B cell (primary cell): ENCODE data around the gene NOL3. TPM values are rescaled to one million over a fixed set of nuclear protein-coding genes. Genes with fewer than 3 reads are reported as not detected.

ENCODE experiments used
- ATAC-seq: fragments of 200-7000 bp; cut with Tn5 transposase; one replicate; pipeline ENCODE4 v1.10.0; 2021; ENCODE audit warnings: low read depth, mild to moderate bottlenecking, moderate number of reproducible peaks, moderate library complexity
- CTCF ChIA-PET: fragments of 350-600 bp; sonication (Branson Sonifier 250); formaldehyde crosslinking; loops from one replicate; lab custom pipeline; 2021; ENCODE audit warnings: antibody characterized with exemption, inconsistent platforms; lab: Charles Lee
- POLR2A ChIA-PET: fragments of 350-600 bp; sonication (Branson Sonifier 250); formaldehyde crosslinking; loops from one replicate; lab custom pipeline; 2021; ENCODE audit warnings: antibody characterized with exemption; lab: Charles Lee
- DNase-seq: peaks from one replicate; pipeline ENCODE4 v3.0.0; 2013
- H2AFZ ChIP-seq: 2 replicates; pipeline ENCODE4 v1.6.1; 2012; ENCODE audit warnings: mild to moderate bottlenecking, low read depth, low read length; ENCODE audit not compliant: insufficient read depth, poor library complexity, severe bottlenecking
- H3K27ac ChIP-seq, 2 donors: 1 replicate in 1 of 2; 2 replicates in 1 of 2; pipeline ENCODE4 v1.5.1; 2012 to 2013; ENCODE audit warnings: low read length in 2 of 2, mild to moderate bottlenecking in 2 of 2, moderate library complexity in 1 of 2
- H3K27me3 ChIP-seq, 4 experiments: fragments of 200-600 bp in 1 of 4; sonication (generic) in 1 of 4; replicated peaks in 1 of 4; 1 replicate in 2 of 4; 2 replicates in 2 of 4; pipeline versions ENCODE4 v1.6.1 to v1.7.0; 2013 to 2016; ENCODE audit warnings: low read length in 3 of 4, mild to moderate bottlenecking in 2 of 4, mixed read lengths in 1 of 4, moderate library complexity in 1 of 4; ENCODE audit not compliant: insufficient read depth in 4 of 4, control insufficient read depth in 3 of 4; ENCODE audit errors: control extremely low read depth in 1 of 4
- H3K36me3 ChIP-seq, 2 experiments: replicated peaks in 1 of 2; 1 replicate in 1 of 2; 2 replicates in 1 of 2; pipeline versions ENCODE4 v1.6.1 to v1.7.1; 2013; ENCODE audit warnings: low read length in 1 of 2; ENCODE audit not compliant: insufficient read depth in 2 of 2, control insufficient read depth in 1 of 2; ENCODE audit errors: control extremely low read depth in 1 of 2, extremely low read depth in 1 of 2
- H3K4me1 ChIP-seq, 2 donors: fragments of 200-600 bp in 1 of 2; sonication (generic) in 1 of 2; 1 replicate in 1 of 2; 2 replicates in 1 of 2; pipeline versions ENCODE4 v1.5.1 to v1.6.1; 2013 to 2017; ENCODE audit warnings: low read length in 2 of 2; ENCODE audit not compliant: control insufficient read depth in 2 of 2, insufficient read depth in 2 of 2
- H3K4me2 ChIP-seq: replicated peaks from 2 replicates; pipeline ENCODE3; 2012; ENCODE audit warnings: mild to moderate bottlenecking, low read depth, low read length; ENCODE audit not compliant: poor library complexity, severe bottlenecking
- H3K4me3 ChIP-seq, 5 experiments: fragments of 200-600 bp in 1 of 5; sonication (generic) in 1 of 5; 1 replicate in 3 of 5; 2 replicates in 2 of 5; pipeline versions ENCODE4 v1.5.1 to v1.7.0; 2011 to 2016; ENCODE audit warnings: low read length in 4 of 5, mild to moderate bottlenecking in 4 of 5, low read depth in 2 of 5, control low read depth in 1 of 5, moderate library complexity in 1 of 5; ENCODE audit not compliant: insufficient read depth in 1 of 5; ENCODE audit errors: control extremely low read depth in 1 of 5, extremely low read depth in 1 of 5
- H3K79me2 ChIP-seq: fragments of 200-600 bp; sonication (generic); one replicate; pipeline ENCODE4 v1.6.0; 2016; ENCODE audit warnings: low read length; ENCODE audit not compliant: control insufficient read depth, insufficient read depth
- H3K9ac ChIP-seq: fragments of 200-600 bp; sonication (generic); 2 replicates; pipeline ENCODE4 v1.6.1; 2017; ENCODE audit warnings: mild to moderate bottlenecking, low read length, moderate library complexity
- H3K9me3 ChIP-seq, 3 donors: one replicate each; pipeline versions ENCODE4 v1.6.1 to v1.7.1; 2013; ENCODE audit warnings: low read length in 2 of 3; ENCODE audit not compliant: control insufficient read depth in 2 of 3, insufficient read depth in 1 of 3; ENCODE audit errors: control extremely low read depth in 1 of 3
- H4K20me1 ChIP-seq: 2 replicates; pipeline ENCODE4 v1.6.0; 2012; ENCODE audit warnings: mild to moderate bottlenecking, low read length; ENCODE audit not compliant: insufficient read depth, control insufficient read depth, poor library complexity, severe bottlenecking
- H3K27ac Mint-ChIP-seq: one replicate; pipeline ENCODE4 v1.8.0; 2021; ENCODE audit warnings: mixed read lengths
- H3K27me3 Mint-ChIP-seq: one replicate; pipeline ENCODE4 v1.8.0; 2021; ENCODE audit warnings: mixed read lengths
- H3K4me1 Mint-ChIP-seq: one replicate; pipeline ENCODE4 v1.8.0; 2021; ENCODE audit warnings: mixed read lengths
- H3K4me3 Mint-ChIP-seq: one replicate; pipeline ENCODE4 v1.8.0; 2021; ENCODE audit warnings: mixed read lengths
- H3K9me3 Mint-ChIP-seq: one replicate; pipeline ENCODE4 v1.8.0; 2022; ENCODE audit warnings: mixed read lengths; ENCODE audit not compliant: insufficient read depth
- EZH2 ChIP-seq: IDR thresholded peaks from 2 replicates; pipeline ENCODE4 v1.6.1; 2012; ENCODE audit warnings: borderline replicate concordance, low read depth, mild to moderate bottlenecking, moderate library complexity, low read length; ENCODE audit not compliant: insufficient read depth, poor library complexity, severe bottlenecking
- WGBS: methylation state at CpG from one replicate; pipeline ENCODE4 v1.1.5; 2013; ENCODE audit warnings: missing lambda C conversion rate; ENCODE audit not compliant: insufficient coverage; 5-methylcytosine and 5-hydroxymethylcytosine counted together
- intact Hi-C: fragments of 100-400 bp; cut with micrococcal nuclease; formaldehyde crosslinking; loops from one replicate; pipeline ENCODE4 v1.10.0; 2022
- polyA plus RNA-seq: library from polyadenylated mRNA; depleted of rRNA; stranded (reverse); fragments of >200 nt; gene quantifications from 2 replicates; pipeline ENCODE4 v1.2.3, GENCODE V29; 2012
- total RNA-seq, 2 donors: library from RNA; stranded (reverse); fragments of 120-200 nt in 1 of 2; gene quantifications; 1 replicate in 1 of 2; 2 replicates in 1 of 2; pipeline versions ENCODE4 v1.2.3 to v1.2.4, GENCODE V29; 2013 to 2022
- TF ChIP-seq, protein P1 (sequence below): fragments of 200-600 bp; IDR thresholded peaks from one replicate; pipeline ENCODE4 v1.8.0; 2022; ENCODE audit warnings: antibody characterized with exemption, mild to moderate bottlenecking

The NOL3 gene
- total and polyA plus RNA-seq, 2 donors (not counting 1 experiment from before 2014, with no cell fraction given), result 0.60 to 0.96 TPM

DNA sequence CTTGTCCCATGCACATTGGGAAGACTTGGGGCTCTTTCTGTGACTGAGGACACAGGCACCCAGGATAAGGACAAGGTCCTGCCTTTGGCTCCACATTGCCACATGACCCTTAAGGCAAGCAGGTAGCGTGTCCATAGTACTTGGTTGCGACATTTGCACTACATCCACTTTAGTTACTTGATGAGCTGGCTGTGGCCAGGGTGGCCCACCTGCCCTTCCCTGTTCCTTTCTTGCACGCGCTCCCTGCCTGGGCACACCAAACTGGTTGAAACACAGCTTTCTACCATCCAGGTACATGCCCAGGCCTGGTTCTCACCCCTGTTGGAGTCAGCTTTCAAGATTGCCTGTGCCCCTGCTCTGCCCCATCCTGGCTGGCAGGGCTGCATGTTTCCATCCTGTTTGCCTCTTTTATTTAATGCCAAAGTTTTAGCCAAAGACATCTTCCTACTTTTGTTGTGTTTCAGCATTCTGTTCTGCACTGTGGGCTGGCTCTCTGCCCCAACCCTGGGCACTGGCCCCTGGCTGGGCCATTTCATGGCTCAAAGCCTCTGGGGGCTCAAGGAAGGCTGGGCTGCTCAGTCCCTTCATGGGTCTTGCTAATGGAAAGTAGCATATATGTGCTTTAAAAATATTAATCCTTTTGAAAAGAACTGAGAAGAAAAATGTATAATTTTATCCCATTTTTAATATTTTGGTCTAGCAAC lies 22.7 kb upstream of the NOL3 start:
- Histone ChIP-seq H4K20me1 (no peaks in the 10 kb centered on the region), H3K4me3 (no peak overlapping the region), H3K4me1 (peaks cover 10 to 14% of the 10 kb centered on the region in 2 donors), H3K27me3 (peaks cover 0 to 28% (median 10%) of the 10 kb centered on the region in 4 experiments), H2AFZ (no peak overlapping the region), H3K79me2 (no peaks in the 10 kb centered on the region), H3K27ac (no peak overlapping the region), H3K4me2 (no peak overlapping the region), H3K36me3 (peaks cover 0 to 50% of the 10 kb centered on the region in 2 experiments), H3K9me3 (peaks cover 0 to 19% (median 0%) of the 10 kb centered on the region in 3 donors), H3K9ac (no peak overlapping the region)
- H3K27ac Mint-ChIP-seq, result no peak overlapping the region
- H3K4me3 Mint-ChIP-seq, result no peak overlapping the region
- TF ChIP-seq, protein P1, sequence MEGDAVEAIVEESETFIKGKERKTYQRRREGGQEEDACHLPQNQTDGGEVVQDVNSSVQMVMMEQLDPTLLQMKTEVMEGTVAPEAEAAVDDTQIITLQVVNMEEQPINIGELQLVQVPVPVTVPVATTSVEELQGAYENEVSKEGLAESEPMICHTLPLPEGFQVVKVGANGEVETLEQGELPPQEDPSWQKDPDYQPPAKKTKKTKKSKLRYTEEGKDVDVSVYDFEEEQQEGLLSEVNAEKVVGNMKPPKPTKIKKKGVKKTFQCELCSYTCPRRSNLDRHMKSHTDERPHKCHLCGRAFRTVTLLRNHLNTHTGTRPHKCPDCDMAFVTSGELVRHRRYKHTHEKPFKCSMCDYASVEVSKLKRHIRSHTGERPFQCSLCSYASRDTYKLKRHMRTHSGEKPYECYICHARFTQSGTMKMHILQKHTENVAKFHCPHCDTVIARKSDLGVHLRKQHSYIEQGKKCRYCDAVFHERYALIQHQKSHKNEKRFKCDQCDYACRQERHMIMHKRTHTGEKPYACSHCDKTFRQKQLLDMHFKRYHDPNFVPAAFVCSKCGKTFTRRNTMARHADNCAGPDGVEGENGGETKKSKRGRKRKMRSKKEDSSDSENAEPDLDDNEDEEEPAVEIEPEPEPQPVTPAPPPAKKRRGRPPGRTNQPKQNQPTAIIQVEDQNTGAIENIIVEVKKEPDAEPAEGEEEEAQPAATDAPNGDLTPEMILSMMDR, result no peak
- no peak for TF ChIP-seq EZH2
- H3K4me1 Mint-ChIP-seq, result peaks cover 12% of the 10 kb centered on the region
- intact Hi-C loops, result no loop called here
- CTCF ChIA-PET, result interaction anchor here (0.6 kb wide), 1 partner anchor 28 kb away, joined by 3 read pairs; no protein-coding TSS in a partner anchor
- ATAC-seq, result no peak
- 98% methylated on average over 4 of the region's 4 CpGs for WGBS
- POLR2A ChIA-PET, result no interaction called here
- H3K27me3 Mint-ChIP-seq, result peaks cover 20% of the 10 kb centered on the region
- no peaks in the 10 kb centered on the region for H3K9me3 Mint-ChIP-seq
- DNase-seq, result no peak

DNA sequence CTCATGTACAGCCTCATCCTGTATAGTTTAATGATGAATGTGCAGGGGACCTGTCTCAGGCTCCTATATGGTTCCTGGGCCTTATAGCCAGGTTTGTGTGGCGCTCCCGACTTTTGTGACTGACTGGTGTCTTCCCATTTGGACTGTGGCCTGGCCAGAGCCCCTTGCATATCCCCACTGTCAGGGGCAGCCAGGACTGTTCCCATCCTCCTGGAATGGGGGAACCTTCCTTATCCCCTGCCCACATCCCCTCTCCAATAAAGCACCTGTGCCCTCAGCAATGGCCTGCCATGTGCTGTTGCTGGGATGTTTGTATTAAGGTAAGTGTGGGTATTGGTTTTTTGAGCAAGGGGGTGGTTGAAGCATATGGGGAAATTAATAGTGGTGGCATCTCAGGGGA lies 22.1 kb upstream of the NOL3 start:
- H4K20me1 ChIP-seq, result no peaks in the 10 kb centered on the region
- no peak overlapping the region for H3K9ac ChIP-seq
- Mint-ChIP-seq H3K9me3 (no peaks in the 10 kb centered on the region), H3K27ac (no peak overlapping the region), H3K27me3 (peaks cover 20% of the 10 kb centered on the region), H3K4me3 (no peak overlapping the region), H3K4me1 (peaks cover 14% of the 10 kb centered on the region)
- WGBS, result 90% methylated on average over 2 of the region's 2 CpGs
- CTCF ChIA-PET, result no interaction called here
- peaks cover 0 to 49% of the 10 kb centered on the region in 2 experiments for H3K36me3 ChIP-seq
- H3K4me3 ChIP-seq, result no peak overlapping the region
- POLR2A ChIA-PET, result no interaction called here
- peaks cover 0 to 28% (median 10%) of the 10 kb centered on the region in 4 experiments for H3K27me3 ChIP-seq
- no peak overlapping the region for H3K27ac ChIP-seq
- H3K4me1 ChIP-seq, result peaks cover 10 to 14% of the 10 kb centered on the region in 2 donors
- H3K4me2 ChIP-seq, result no peak overlapping the region
- intact Hi-C loops, result no loop called here
- no peak overlapping the region for H2AFZ ChIP-seq
- no peaks in the 10 kb centered on the region for H3K79me2 ChIP-seq
- H3K9me3 ChIP-seq, result peaks cover 0 to 19% (median 0%) of the 10 kb centered on the region in 3 donors
- ATAC-seq, result no peak
- no peak for DNase-seq
- TF ChIP-seq, protein P1, result no peak
- no peak for TF ChIP-seq EZH2
